Large intestine (tissue), 3 donors: Measurements from ENCODE around the gene NEBL. TPM values are rescaled to one million over a fixed set of nuclear protein-coding genes. Genes with fewer than 3 reads are reported as not detected.

Experiments used
- DNase-seq, 2 donors: peaks; one replicate each; pipeline versions ENCODE4 v3.0.0 to v3.0.0-alpha.2; 2013
- H3K27ac ChIP-seq: one replicate; pipeline ENCODE4 v1.5.1; 2013; ENCODE audit warnings: low read length
- H3K27me3 ChIP-seq: 2 replicates; pipeline ENCODE4 v1.6.1; 2013; ENCODE audit warnings: low read length; ENCODE audit not compliant: control insufficient read depth, insufficient read depth
- H3K36me3 ChIP-seq: 2 replicates; pipeline ENCODE4 v1.6.1; 2013; ENCODE audit warnings: low read length; ENCODE audit not compliant: control insufficient read depth, insufficient read depth
- H3K4me1 ChIP-seq: one replicate; pipeline ENCODE4 v1.6.1; 2013; ENCODE audit warnings: low read length; ENCODE audit not compliant: control insufficient read depth, insufficient read depth
- H3K4me3 ChIP-seq: one replicate; pipeline ENCODE4 v1.5.1; 2013; ENCODE audit warnings: low read length
- H3K9me3 ChIP-seq: one replicate; pipeline ENCODE4 v1.6.1; 2013; ENCODE audit warnings: mild to moderate bottlenecking, low read depth, low read length, moderate library complexity; ENCODE audit not compliant: control insufficient read depth
- WGBS: methylation state at CpG from one replicate; pipeline ENCODE4 v1.1.5; 2013; ENCODE audit warnings: low lambda C conversion rate; ENCODE audit not compliant: insufficient coverage; 5-methylcytosine and 5-hydroxymethylcytosine counted together
- polyA plus RNA-seq: library from polyadenylated mRNA; unstranded; fragments of 120-200 nt; gene quantifications from one replicate; pipeline ENCODE4 v1.2.1, GENCODE V29; 2013

The NEBL gene
- polyA plus RNA-seq, 1 donor = 3.3 TPM

DNA sequence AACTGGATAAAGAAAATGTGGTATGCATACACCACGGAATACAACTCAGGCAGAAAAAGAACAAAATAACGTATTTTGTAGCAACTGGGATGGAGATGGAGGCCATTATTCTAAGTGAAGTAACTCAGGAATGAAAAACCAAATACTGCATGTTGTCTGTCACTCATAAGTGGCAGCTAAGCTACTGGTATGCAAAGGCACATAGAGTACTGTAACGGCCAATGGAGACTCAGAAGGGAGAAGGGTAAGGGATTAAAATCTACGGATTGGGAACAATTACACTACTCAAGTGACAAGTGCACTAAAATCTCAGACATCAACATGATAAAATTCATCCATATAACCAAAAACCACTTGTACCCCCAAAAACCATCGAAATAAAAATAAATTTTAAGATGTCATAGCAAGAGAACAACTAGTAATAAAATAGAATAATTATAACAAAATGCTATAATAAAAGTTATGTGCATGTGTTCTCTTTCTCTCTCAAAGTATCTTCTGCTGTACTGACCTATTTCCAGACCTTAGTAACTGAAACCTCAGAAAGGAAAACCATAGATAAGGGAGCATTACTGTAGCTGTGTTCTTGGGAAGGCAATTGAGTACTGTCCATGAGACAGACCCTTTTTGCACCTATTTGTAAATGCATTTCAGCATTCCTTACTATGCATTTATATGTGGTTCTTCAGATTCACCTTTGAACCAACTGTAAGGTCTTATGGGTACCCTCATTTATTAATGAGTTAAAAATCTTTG lies 6.7 kb upstream of the NEBL start:
- Histone ChIP-seq H3K4me1 (no peaks in the 10 kb centered on the region), H3K4me3 (no peak overlapping the region), H3K36me3 (no peaks in the 10 kb centered on the region), H3K9me3 (no peaks in the 10 kb centered on the region), H3K27me3 (no peaks in the 10 kb centered on the region), H3K27ac (no peak overlapping the region)
- 100% methylated on average over 4 of the region's 5 CpGs for WGBS
- no peak for DNase-seq

DNA sequence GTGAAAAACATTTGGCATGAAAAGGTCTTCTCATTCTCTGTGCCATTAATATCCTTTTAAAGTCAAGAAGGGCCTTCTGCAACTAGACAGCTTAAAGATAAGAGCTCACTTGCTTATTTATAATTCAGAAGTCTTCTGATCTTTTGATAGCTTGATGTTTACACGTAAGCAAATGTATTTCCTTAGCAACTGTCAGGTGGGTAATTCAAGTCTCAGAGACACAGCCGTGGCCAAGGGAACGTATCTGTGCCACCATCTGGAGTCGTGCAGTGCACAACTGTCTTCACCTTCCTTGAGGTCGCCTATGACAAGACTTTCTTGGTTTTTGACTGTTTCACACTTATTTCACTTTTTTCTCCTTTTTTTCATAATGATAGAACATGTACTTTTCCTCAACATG lies 4.0 kb upstream of the NEBL start:
- no peak overlapping the region for H3K4me3 ChIP-seq
- H3K36me3 ChIP-seq = no peaks in the 10 kb centered on the region
- H3K9me3 ChIP-seq = no peaks in the 10 kb centered on the region
- H3K4me1 ChIP-seq = no peaks in the 10 kb centered on the region
- DNase-seq = no peak
- H3K27ac ChIP-seq = no peak overlapping the region
- no peaks in the 10 kb centered on the region for H3K27me3 ChIP-seq
- 100% methylated on average over 2 of the region's 5 CpGs for WGBS

DNA sequence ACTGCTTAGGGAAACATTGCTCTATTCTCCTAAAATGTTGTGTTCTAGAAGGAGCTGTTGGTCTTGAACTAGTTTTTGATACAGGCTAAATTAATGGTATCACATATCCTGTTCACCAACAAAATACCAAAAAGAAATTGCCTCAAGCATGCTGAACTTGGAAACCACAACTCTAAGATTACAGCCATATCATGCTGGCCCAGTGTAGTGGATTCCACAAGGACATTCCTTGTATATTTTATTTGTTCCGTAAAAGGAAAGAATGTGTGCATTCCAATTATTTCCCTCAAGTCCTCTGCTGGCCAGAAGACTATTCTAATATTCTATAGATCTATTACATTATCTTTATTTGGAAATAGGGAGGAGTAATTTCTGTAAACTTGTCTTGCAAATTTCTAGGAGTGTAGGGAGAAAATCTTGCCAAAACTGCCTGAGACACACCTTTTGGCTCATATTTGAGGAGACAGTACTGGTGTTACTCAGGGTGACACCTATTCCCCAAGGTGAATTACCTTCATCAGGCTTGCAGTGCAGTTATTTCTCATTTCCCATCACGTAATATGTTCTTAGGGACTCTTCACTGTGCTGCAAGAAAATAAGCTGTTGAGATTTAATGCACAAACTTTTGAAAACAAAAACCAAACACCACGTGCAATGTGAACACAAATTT lies 1.9 kb upstream of the NEBL start:
- Histone ChIP-seq H3K9me3 (no peaks in the 10 kb centered on the region), H3K4me1 (no peaks in the 10 kb centered on the region), H3K36me3 (no peaks in the 10 kb centered on the region), H3K4me3 (no peak overlapping the region), H3K27ac (no peak overlapping the region), H3K27me3 (no peaks in the 10 kb centered on the region)
- no peak for DNase-seq
- 83% methylated on average over 1 of the region's 3 CpGs for WGBS

DNA sequence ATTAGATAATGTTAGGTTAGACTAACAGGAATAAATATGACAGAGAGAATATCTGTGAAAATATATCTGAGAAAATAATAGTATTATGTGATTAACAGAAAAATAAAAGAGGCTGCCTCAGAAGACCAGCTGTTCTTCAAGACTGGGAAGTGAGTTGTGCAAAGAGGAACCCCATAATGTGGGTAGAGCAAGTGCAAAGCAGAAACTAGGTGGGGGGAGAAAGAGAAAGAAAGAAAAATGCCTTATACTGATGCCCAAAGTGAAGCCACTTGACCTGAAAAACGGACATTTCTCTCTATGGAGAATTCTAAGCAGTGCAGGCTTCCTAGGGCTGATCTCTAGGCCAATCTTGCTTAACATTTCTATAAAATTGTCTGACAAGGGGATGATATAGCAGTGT lies 3.8 kb downstream of the NEBL start:
- no peaks in the 10 kb centered on the region for H3K4me1 ChIP-seq
- no peaks in the 10 kb centered on the region for H3K9me3 ChIP-seq
- WGBS = 50% methylated on average over 1 of the region's 1 CpG
- no peak for DNase-seq
- no peaks in the 10 kb centered on the region for H3K36me3 ChIP-seq
- H3K4me3 ChIP-seq = no peak overlapping the region
- no peaks in the 10 kb centered on the region for H3K27me3 ChIP-seq
- no peak overlapping the region for H3K27ac ChIP-seq

DNA sequence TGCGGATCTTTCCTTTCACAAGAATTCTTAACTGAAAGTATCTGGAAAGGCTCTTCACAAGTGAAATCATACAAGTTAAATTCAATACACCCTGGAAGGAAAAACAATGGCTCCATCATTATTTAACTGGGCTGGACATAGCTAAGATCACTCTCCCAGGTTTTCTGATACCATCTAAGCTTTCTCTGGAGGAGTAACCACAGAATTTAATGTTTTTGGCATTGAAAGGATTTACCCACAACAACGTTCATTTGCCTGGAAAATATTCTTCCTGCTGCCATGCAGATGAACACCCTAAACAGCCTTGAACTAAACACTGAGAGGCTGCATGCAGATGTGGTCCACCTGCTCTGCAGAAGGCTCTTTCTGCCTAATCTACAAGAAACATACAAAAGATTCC lies 4.3 kb downstream of the NEBL start:
- Histone ChIP-seq H3K27ac (no peak overlapping the region), H3K9me3 (no peaks in the 10 kb centered on the region), H3K36me3 (no peaks in the 10 kb centered on the region), H3K4me1 (no peaks in the 10 kb centered on the region), H3K4me3 (no peak overlapping the region), H3K27me3 (no peaks in the 10 kb centered on the region)
- DNase-seq = no peak
- no CpG with 5 or more reads among the region's 2 CpGs for WGBS

DNA sequence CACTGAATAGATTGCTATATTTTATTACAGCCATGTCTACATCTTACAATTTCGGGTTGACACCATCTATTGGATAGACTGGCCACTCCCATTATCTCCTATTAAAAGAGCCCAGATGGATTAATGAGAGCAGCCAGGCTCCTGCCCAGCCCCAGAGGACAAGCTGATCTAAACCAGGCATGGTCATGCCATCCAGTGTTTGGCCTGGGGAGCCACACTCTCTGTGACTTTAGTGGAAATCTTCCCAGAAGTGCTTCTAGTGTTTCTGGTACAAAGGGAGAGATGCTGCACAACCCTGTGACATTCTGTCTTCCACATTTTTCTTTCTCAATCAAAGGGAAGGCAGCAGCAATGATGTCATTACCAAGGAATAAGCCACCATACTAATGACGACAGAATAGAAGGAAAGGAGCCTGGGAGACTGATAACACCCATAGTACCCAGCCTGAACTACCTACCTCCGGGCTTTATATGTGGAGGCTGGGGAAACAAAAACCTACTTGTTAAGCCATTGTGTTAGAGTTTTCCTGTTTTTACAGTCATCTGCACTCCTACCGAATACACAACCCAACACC lies 5.0 kb downstream of the NEBL start:
- H3K27ac ChIP-seq = no peak overlapping the region
- no peaks in the 10 kb centered on the region for H3K9me3 ChIP-seq
- H3K4me1 ChIP-seq = no peaks in the 10 kb centered on the region
- no peaks in the 10 kb centered on the region for H3K27me3 ChIP-seq
- DNase-seq = no peak
- no peaks in the 10 kb centered on the region for H3K36me3 ChIP-seq
- H3K4me3 ChIP-seq = no peak overlapping the region
- WGBS = 100% methylated on average over 1 of the region's 4 CpGs

DNA sequence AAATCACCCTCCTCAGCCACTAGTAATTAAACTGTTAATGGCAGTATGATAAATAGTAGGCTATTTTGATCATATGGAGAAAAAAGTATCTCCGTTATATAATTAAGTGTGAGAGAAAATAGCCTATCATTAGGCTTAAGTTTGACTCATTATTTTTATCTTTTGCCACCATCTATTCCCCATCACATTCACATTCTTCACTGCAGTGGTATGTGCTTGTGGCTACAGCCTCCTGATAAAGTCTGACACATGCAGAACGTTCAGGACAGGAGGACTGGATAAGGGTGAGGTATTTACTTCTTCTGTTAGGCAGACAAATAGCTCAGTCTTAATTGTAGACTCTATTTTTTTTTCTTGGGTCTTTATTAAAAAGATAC lies 5.8 kb downstream of the NEBL start:
- WGBS = 0% methylated on average over 1 of the region's 2 CpGs
- no peaks in the 10 kb centered on the region for H3K9me3 ChIP-seq
- no peaks in the 10 kb centered on the region for H3K27me3 ChIP-seq
- H3K27ac ChIP-seq = no peak overlapping the region
- H3K4me3 ChIP-seq = no peak overlapping the region
- no peak for DNase-seq
- no peaks in the 10 kb centered on the region for H3K4me1 ChIP-seq
- no peaks in the 10 kb centered on the region for H3K36me3 ChIP-seq

DNA sequence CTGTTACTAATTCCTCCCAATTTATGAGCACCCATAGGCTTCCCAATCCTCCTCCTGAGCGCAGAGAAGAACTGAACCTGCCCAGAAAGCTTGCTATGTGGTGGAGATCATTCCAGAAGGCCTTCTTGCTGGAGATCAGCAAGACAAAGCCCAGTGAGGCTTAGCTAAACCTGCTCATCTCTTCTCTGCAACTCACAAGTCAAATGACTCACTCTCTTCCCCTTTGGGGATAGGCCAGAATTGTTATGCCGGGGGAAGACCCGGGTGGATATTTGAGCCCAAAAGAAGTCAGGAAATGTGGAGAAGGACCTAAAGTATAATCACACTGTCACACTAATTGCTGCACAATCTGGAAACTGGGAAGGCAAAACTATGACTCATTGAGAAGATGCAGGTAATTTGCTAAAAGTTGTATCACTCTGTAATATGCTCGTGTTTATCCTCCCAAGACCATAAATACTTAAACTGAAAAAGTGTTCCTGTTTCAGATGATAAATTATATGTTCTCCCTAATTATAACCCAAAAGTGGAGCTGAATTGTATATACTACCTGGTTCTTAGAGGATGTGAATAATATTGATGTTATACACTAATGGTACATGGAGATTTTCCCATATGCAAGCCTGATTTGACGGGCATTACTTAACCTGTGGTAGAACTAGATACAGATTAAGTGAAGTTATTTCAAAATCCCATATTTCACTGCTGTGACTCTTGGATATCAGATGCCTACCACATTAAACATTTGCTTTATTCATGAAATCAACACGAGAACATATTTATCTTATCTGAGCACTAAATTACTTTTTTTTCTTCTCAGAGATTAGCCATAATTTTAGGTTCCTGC lies 6.4 kb downstream of the NEBL start:
- 27% methylated on average over 2 of the region's 6 CpGs for WGBS
- DNase-seq = no peak
- Histone ChIP-seq H3K27ac (no peak overlapping the region), H3K4me3 (no peak overlapping the region), H3K27me3 (no peaks in the 10 kb centered on the region), H3K36me3 (no peaks in the 10 kb centered on the region), H3K4me1 (no peaks in the 10 kb centered on the region), H3K9me3 (no peaks in the 10 kb centered on the region)

DNA sequence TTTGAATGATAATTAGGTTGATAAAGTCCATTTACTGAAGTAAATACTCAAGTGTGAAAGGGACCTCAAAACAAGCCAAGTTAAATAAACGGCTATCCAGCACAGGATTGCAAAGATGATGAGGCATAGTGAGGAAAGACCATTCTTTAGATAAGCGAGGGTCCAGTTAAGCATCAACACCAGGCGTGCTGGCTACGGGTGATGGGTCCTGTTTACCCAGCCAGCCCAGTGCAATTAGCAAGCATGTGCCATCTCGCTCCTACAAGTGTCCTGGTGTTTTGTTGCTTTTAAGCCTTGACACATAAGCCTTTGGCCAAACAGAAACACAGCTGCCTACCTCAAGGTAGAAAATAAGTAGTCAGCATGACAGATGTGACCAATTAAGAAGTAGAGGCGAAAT lies 7.1 kb downstream of the NEBL start:
- Histone ChIP-seq H3K4me1 (no peaks in the 10 kb centered on the region), H3K36me3 (no peaks in the 10 kb centered on the region)
- WGBS = 0% methylated on average over 1 of the region's 6 CpGs

DNA sequence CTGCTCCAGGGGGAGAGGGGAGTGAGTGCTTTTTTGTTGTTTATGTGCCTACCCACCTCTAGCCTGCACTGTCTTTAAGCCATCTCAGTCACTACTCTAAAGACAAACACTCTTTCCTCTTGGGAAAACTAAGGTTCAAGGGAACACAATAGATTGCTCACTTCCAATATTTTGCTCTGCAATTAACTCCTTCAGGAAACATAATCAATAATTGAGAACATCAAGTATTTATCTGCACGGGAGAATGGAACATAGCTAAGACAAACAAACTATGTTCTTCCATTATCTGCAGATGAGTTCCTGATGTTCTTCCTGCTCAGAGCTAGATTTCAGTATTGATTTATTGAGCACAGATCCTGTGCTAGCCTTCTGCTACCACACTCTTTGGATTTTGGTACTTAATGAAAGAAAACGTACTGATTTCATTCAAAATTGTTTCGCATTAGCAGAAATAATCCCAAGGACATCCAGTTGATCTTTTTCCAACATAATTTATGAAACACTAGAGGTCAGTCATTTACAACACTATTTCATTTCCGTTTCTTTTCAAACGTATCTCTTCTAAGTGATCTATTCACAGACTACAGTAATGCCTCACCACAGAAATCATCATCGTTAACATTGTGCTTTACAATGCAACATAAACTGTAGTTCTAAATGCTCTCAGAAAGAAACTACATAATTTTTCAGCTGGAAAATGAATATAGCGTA lies 8.3 kb downstream of the NEBL start:
- DNase-seq = no peak
- H3K4me1 ChIP-seq = no peaks in the 10 kb centered on the region
- H3K4me3 ChIP-seq = no peak overlapping the region
- 67% methylated on average over 5 of the region's 7 CpGs for WGBS
- no peaks in the 10 kb centered on the region for H3K36me3 ChIP-seq
- H3K27ac ChIP-seq = no peak overlapping the region
- no peaks in the 10 kb centered on the region for H3K27me3 ChIP-seq
- no peaks in the 10 kb centered on the region for H3K9me3 ChIP-seq

More for the DNA sequence above, 7.1 kb downstream of the NEBL start:
- DNase-seq = no peak
- Histone ChIP-seq H3K27ac (no peak overlapping the region), H3K27me3 (no peaks in the 10 kb centered on the region), H3K4me3 (no peak overlapping the region), H3K9me3 (no peaks in the 10 kb centered on the region)
